Neural cell (in vitro differentiated cells): ENCODE results near the gene ARHGEF38. TPM values are rescaled to one million over a fixed set of nuclear protein-coding genes. Genes with fewer than 3 reads are reported as not detected.

Experiments used
- H2AFZ ChIP-seq: fragments of 200-600, 300-800 bp; sonication (generic), shearing (Covaris generic); 2 replicates; pipeline ENCODE4 v1.6.0; 2014; ENCODE audit warnings: low read depth, mild to moderate bottlenecking, antibody characterized with exemption, low read length, moderate library complexity
- H3F3A ChIP-seq: fragments of 200-600 bp; shearing (Covaris generic); 2 replicates; pipeline ENCODE4 v1.6.1; 2016; ENCODE audit warnings: mild to moderate bottlenecking, moderate library complexity, mixed read lengths, antibody characterized with exemption, low read length; ENCODE audit not compliant: insufficient read depth, poor library complexity, severe bottlenecking
- H3K27ac ChIP-seq: fragments of 200-600, 300-800 bp; sonication (generic), shearing (Covaris generic); 2 replicates; pipeline ENCODE4 v1.5.1; 2014; ENCODE audit warnings: mild to moderate bottlenecking, low read length, moderate library complexity
- H3K27me3 ChIP-seq: fragments of 300-800, 200-600 bp; sonication (generic), shearing (Covaris generic); 2 replicates; pipeline ENCODE4 v1.6.0; 2014; ENCODE audit warnings: mild to moderate bottlenecking, low read depth, low read length, moderate library complexity; ENCODE audit not compliant: insufficient read depth
- H3K36me3 ChIP-seq: fragments of 300-800, 200-600 bp; sonication (generic), shearing (Covaris generic); 2 replicates; pipeline ENCODE4 v1.5.1; 2014; ENCODE audit warnings: mild to moderate bottlenecking, antibody characterized with exemption, low read length, moderate library complexity; ENCODE audit not compliant: insufficient read depth
- H3K4me2 ChIP-seq: fragments of 300-800, 200-600 bp; sonication (generic), shearing (Covaris generic); 2 replicates; pipeline ENCODE4 v1.6.0; 2014; ENCODE audit warnings: mild to moderate bottlenecking, low read length
- H3K4me3 ChIP-seq: fragments of 300-800, 200-600 bp; sonication (generic), shearing (Covaris generic); 2 replicates; pipeline ENCODE4 v1.5.1; 2014; ENCODE audit warnings: mild to moderate bottlenecking, low read length, moderate library complexity
- H3K79me2 ChIP-seq: fragments of 200-600 bp; shearing (Covaris generic); replicated peaks from 2 replicates; pipeline ENCODE4 v1.6.0; 2014; ENCODE audit warnings: mild to moderate bottlenecking, low read length, moderate library complexity; ENCODE audit not compliant: insufficient read depth
- H3K9ac ChIP-seq: fragments of 300-800, 200-600 bp; sonication (generic), shearing (Covaris generic); 2 replicates; pipeline ENCODE4 v1.6.1; 2016; ENCODE audit warnings: mild to moderate bottlenecking, low read length, mixed read lengths
- H3K9me2 ChIP-seq: fragments of 200-600 bp; shearing (Covaris generic); 2 replicates; pipeline ENCODE4 v1.6.1; 2016; ENCODE audit warnings: mild to moderate bottlenecking, low read length, mixed read lengths; ENCODE audit not compliant: insufficient read depth
- H3K9me3 ChIP-seq: fragments of 200-600, 300-800 bp; sonication (generic), shearing (Covaris generic); 2 replicates; pipeline ENCODE4 v1.6.1; 2016; ENCODE audit warnings: mild to moderate bottlenecking, mixed run types, low read length, moderate library complexity, mixed read lengths
- H4K20me1 ChIP-seq: fragments of 200-600 bp; shearing (Covaris generic); 2 replicates; pipeline ENCODE4 v1.6.1; 2016; ENCODE audit warnings: mild to moderate bottlenecking, mixed run types; ENCODE audit not compliant: insufficient read depth
- CTCF ChIP-seq: fragments of 450-650 bp; IDR thresholded peaks from 2 replicates; pipeline ENCODE4 v1.5.1; 2014; ENCODE audit warnings: antibody characterized with exemption, mild to moderate bottlenecking, moderate library complexity; ENCODE audit not compliant: poor library complexity, severe bottlenecking
- EP300 ChIP-seq: fragments of 450-650 bp; conservative IDR thresholded peaks from 2 replicates; pipeline ENCODE4 v1.6.1; 2014; ENCODE audit warnings: antibody characterized with exemption, mild to moderate bottlenecking, moderate library complexity; ENCODE audit not compliant: poor library complexity, severe bottlenecking
- EZH2 ChIP-seq: fragments of 200-600, 300-800 bp; shearing (Covaris generic), sonication (generic); IDR thresholded peaks from 2 replicates; pipeline ENCODE4 v1.6.1; 2014; ENCODE audit warnings: antibody characterized with exemption, low read length, borderline replicate concordance, mild to moderate bottlenecking; ENCODE audit not compliant: insufficient read depth, poor library complexity, severe bottlenecking
- MXI1 ChIP-seq: fragments of 450-650 bp; conservative IDR thresholded peaks from 2 replicates; pipeline ENCODE4 v1.6.1; 2014; ENCODE audit warnings: antibody characterized with exemption, mild to moderate bottlenecking; ENCODE audit not compliant: poor library complexity, severe bottlenecking
- POLR2AphosphoS5 ChIP-seq: IDR thresholded peaks from 2 replicates; pipeline ENCODE4 v1.6.1; 2012
- RAD21 ChIP-seq: fragments of 450-650 bp; conservative IDR thresholded peaks from 2 replicates; pipeline ENCODE4 v1.6.1; 2014; ENCODE audit warnings: antibody characterized with exemption, mild to moderate bottlenecking, moderate library complexity
- REST ChIP-seq: IDR thresholded peaks from 2 replicates; pipeline ENCODE4 v1.6.1; 2012; ENCODE audit warnings: borderline replicate concordance
- SMC3 ChIP-seq: fragments of 450-650 bp; conservative IDR thresholded peaks from 2 replicates; pipeline ENCODE4 v1.6.1; 2014; ENCODE audit warnings: antibody characterized with exemption, mild to moderate bottlenecking, moderate library complexity; ENCODE audit not compliant: poor library complexity
- TAF1 ChIP-seq: IDR thresholded peaks from 2 replicates; pipeline ENCODE4 v1.6.1; 2012; ENCODE audit warnings: low read depth
- polyA plus RNA-seq: library from polyadenylated mRNA; depleted of rRNA; stranded (reverse); fragments of >200 nt; gene quantifications from 2 replicates; pipeline ENCODE4 v1.2.3, GENCODE V29; 2014

The ARHGEF38 gene
- polyA plus RNA-seq, 1 donor from 2014 or later: not detected

DNA sequence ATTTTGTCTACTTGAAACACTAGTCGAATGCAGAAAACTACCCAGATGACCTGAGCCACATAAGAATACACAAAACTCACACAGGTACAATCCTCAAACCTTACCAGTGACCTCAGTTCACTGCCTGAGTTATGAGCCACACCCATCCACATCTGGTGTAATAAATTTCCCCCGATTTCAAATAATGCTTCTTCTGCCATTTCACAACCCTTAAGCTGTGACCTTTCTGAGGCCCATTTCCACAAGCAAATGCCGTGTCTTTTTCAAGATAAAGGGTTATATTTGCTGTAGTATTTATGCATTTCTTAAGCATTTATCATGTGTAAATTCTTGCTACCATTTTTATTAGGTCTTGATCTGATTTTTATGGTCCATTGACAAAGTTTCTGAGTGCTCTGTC is 1.8 kb upstream of the ARHGEF38 start:
- Histone ChIP-seq H3K27ac (no peak overlapping the region), H3K9me2 (no peaks in the 10 kb centered on the region), H2AFZ (no peak overlapping the region), H3K4me2 (no peak overlapping the region), H3K4me3 (no peak overlapping the region), H3K9ac (no peak overlapping the region), H3K79me2 (no peaks in the 10 kb centered on the region), H3K9me3 (no peaks in the 10 kb centered on the region), H3K27me3 (no peaks in the 10 kb centered on the region), H3K36me3 (no peaks in the 10 kb centered on the region), H3F3A (no peaks in the 10 kb centered on the region), H4K20me1 (no peaks in the 10 kb centered on the region)
- TF ChIP-seq MXI1 (no peak), EP300 (no peak), CTCF (no peak), REST (no peak), SMC3 (no peak), EZH2 (no peak), POLR2AphosphoS5 (no peak), TAF1 (no peak), RAD21 (no peak)

GRCh38 chr4:105555409-105555808 is 3.0 kb downstream of the ARHGEF38 start:
- Histone ChIP-seq H3K9me3 (no peaks in the 10 kb centered on the region), H3K27me3 (no peaks in the 10 kb centered on the region)

More at GRCh38 chr4:105555409-105555808, 3.0 kb downstream of the ARHGEF38 start:
- no peak overlapping the region for H3K9ac ChIP-seq
- TF ChIP-seq RAD21 (no peak), POLR2AphosphoS5 (no peak), EZH2 (no peak), TAF1 (no peak), MXI1 (no peak), SMC3 (no peak), EP300 (no peak), REST (no peak), CTCF (no peak)
- H3F3A ChIP-seq: no peaks in the 10 kb centered on the region
- no peaks in the 10 kb centered on the region for H3K36me3 ChIP-seq
- H3K27ac ChIP-seq: no peak overlapping the region
- H4K20me1 ChIP-seq: no peaks in the 10 kb centered on the region
- no peaks in the 10 kb centered on the region for H3K79me2 ChIP-seq
- H3K4me2 ChIP-seq: no peak overlapping the region
- H3K9me2 ChIP-seq: no peaks in the 10 kb centered on the region
- no peak overlapping the region for H3K4me3 ChIP-seq
- no peak overlapping the region for H2AFZ ChIP-seq
